Measurements from ENCODE around the gene POC1B. TPM values are rescaled to one million over a fixed set of nuclear protein-coding genes. Genes with fewer than 3 reads are reported as not detected.

The POC1B gene
- total RNA-seq, 1 experiment from 2014 or later = 30.8 TPM

DNA sequence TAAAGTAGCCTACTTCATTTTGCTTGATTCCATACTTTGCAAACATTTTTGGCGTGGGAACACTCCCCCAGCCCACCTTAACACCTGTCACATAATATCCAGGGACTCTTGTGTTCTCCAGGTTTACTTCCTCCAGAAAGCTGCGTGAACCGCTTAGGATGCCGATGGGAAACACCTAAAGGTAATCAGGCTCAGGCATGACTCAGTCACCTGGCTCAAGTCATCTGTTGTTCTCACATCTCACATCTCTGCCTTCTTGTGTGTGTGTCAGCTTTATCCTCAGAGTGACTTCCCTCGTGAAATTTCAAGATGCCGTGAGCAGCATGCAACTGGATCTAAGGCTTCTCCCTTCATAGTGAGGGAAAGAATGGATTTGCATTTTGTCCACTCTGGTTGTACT, 125.4 kb downstream of the POC1B start:
- Histone ChIP-seq H3K36me3 (ENCODE audit: insufficient read depth, low read length, poor library complexity, severe bottlenecking) (no peaks in the 10 kb centered on the region), H3K9me3 (ENCODE audit: low read depth, low read length, poor library complexity, severe bottlenecking) (no peaks in the 10 kb centered on the region), H3K4me3 (ENCODE audit: low read depth, low read length, poor library complexity, severe bottlenecking) (no peak overlapping the region), H3K27ac (ENCODE audit: low read depth, low read length, poor library complexity, severe bottlenecking) (no peak overlapping the region), H3K4me1 (ENCODE audit: insufficient read depth, low read length, poor library complexity, severe bottlenecking) (peaks cover 7% of the 10 kb centered on the region), H3K27me3 (replicated peaks; ENCODE audit: insufficient read depth, low read depth, low read length, poor library complexity) (no peaks in the 10 kb centered on the region)
- BruUV-seq (replicated peaks) = no TSS peak
- DNase-seq (ENCODE audit: low spot score) = no peak
- POLR2A ChIA-PET (ENCODE audit: low non-redundant PET) = no interaction called here
- TF ChIP-seq EZH2 (IDR thresholded peaks at IDR 0.05; ENCODE audit: borderline replicate concordance, low read depth, low read length, poor library complexity, severe bottlenecking) = no peak
- TF ChIP-seq, protein P1, sequence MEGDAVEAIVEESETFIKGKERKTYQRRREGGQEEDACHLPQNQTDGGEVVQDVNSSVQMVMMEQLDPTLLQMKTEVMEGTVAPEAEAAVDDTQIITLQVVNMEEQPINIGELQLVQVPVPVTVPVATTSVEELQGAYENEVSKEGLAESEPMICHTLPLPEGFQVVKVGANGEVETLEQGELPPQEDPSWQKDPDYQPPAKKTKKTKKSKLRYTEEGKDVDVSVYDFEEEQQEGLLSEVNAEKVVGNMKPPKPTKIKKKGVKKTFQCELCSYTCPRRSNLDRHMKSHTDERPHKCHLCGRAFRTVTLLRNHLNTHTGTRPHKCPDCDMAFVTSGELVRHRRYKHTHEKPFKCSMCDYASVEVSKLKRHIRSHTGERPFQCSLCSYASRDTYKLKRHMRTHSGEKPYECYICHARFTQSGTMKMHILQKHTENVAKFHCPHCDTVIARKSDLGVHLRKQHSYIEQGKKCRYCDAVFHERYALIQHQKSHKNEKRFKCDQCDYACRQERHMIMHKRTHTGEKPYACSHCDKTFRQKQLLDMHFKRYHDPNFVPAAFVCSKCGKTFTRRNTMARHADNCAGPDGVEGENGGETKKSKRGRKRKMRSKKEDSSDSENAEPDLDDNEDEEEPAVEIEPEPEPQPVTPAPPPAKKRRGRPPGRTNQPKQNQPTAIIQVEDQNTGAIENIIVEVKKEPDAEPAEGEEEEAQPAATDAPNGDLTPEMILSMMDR (conservative IDR thresholded peaks at IDR 0.05; ENCODE audit: low read depth, low read length) = no peak
- CTCF ChIA-PET = no interaction called here
- intact Hi-C loops (cut with micrococcal nuclease; ENCODE audit: unreplicated experiment) = no loop called here

DNA sequence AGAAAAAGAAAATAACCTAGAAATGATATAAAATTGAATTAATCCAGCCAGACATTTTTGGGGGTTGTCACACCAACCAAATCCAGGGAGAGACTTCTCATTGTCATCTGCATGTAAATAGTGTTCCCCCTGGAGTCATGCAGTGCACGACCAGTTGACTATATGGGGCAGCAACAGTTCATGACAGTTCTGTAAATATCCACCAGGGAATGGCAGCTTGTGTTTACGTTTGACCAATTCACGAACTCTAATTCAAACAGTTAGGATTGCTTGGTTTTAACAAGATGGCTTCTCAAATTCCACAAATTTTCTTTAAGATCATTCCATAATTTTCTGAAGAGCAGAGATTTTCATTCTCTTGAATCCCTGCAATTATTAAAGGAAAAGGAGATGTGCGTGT, 130.1 kb downstream of the POC1B start:
- no peaks in the 10 kb centered on the region for H3K9me3 ChIP-seq (ENCODE audit: low read depth, low read length, poor library complexity, severe bottlenecking)

DNA sequence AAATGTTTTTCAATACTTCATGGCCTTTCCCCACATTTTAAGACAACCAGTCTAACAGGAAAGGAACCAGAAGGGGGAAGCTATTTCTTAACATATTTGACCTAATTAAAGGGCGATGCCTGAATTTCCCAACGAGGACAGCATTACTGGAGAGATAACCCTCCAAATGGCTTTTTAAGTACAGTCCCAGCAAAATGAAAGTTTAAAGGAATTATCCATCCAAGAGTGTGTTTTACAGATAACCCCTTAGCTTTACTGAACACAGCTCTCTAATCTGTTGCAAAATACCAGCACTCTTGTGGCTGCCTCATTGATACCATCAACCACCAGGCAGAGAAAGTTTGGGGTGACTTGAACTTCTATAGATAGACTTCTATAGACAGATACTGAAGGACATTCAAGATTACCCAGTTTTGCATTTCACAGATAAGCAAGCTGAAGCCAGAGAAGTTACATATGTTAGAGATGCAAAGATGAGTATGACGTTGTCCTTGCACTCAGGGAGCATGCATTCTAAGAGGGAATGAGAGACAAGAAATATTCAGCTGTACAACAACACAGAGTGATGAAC, 132.2 kb downstream of the POC1B start:
- CTCF ChIA-PET = no interaction called here

More for the DNA sequence above, 130.1 kb downstream of the POC1B start:
- ChIA-PET CTCF (no interaction called here), POLR2A (ENCODE audit: low non-redundant PET) (no interaction called here)
- no peak for DNase-seq (ENCODE audit: low spot score)
- H3K27me3 ChIP-seq (replicated peaks; ENCODE audit: insufficient read depth, low read depth, low read length, poor library complexity) = no peaks in the 10 kb centered on the region
- H3K4me3 ChIP-seq (ENCODE audit: low read depth, low read length, poor library complexity, severe bottlenecking) = no peak overlapping the region
- no peak overlapping the region for H3K27ac ChIP-seq (ENCODE audit: low read depth, low read length, poor library complexity, severe bottlenecking)
- no peaks in the 10 kb centered on the region for H3K36me3 ChIP-seq (ENCODE audit: insufficient read depth, low read length, poor library complexity, severe bottlenecking)
- no TSS peak for BruUV-seq (replicated peaks)
- peaks cover 33% of the 10 kb centered on the region for H3K4me1 ChIP-seq (ENCODE audit: insufficient read depth, low read length, poor library complexity, severe bottlenecking)
- TF ChIP-seq EZH2 (IDR thresholded peaks at IDR 0.05; ENCODE audit: borderline replicate concordance, low read depth, low read length, poor library complexity, severe bottlenecking) = no peak
- TF ChIP-seq, protein P1 (conservative IDR thresholded peaks at IDR 0.05; ENCODE audit: low read depth, low read length) = no peak
- intact Hi-C loops (cut with micrococcal nuclease; ENCODE audit: unreplicated experiment) = no loop called here

More for the DNA sequence above, 132.2 kb downstream of the POC1B start:
- no peak overlapping the region for H3K27ac ChIP-seq (ENCODE audit: low read depth, low read length, poor library complexity, severe bottlenecking)
- H3K4me1 ChIP-seq (ENCODE audit: insufficient read depth, low read length, poor library complexity, severe bottlenecking) = peaks cover 52% of the 10 kb centered on the region
- POLR2A ChIA-PET (ENCODE audit: low non-redundant PET) = no interaction called here
- no peaks in the 10 kb centered on the region for H3K36me3 ChIP-seq (ENCODE audit: insufficient read depth, low read length, poor library complexity, severe bottlenecking)
- DNase-seq (ENCODE audit: low spot score) = no peak
- H3K9me3 ChIP-seq (ENCODE audit: low read depth, low read length, poor library complexity, severe bottlenecking) = no peaks in the 10 kb centered on the region
- BruUV-seq (replicated peaks) = no TSS peak
- intact Hi-C loops (cut with micrococcal nuclease; ENCODE audit: unreplicated experiment) = no loop called here
- no peak for TF ChIP-seq EZH2 (IDR thresholded peaks at IDR 0.05; ENCODE audit: borderline replicate concordance, low read depth, low read length, poor library complexity, severe bottlenecking)
- TF ChIP-seq, protein P1 (conservative IDR thresholded peaks at IDR 0.05; ENCODE audit: low read depth, low read length) = no peak
- no peaks in the 10 kb centered on the region for H3K27me3 ChIP-seq (replicated peaks; ENCODE audit: insufficient read depth, low read depth, low read length, poor library complexity)
- no peak overlapping the region for H3K4me3 ChIP-seq (ENCODE audit: low read depth, low read length, poor library complexity, severe bottlenecking)

All from A673 (cell line).